CD4-positive, alpha-beta T cell treated with Interleukin-17A for 1 hour (primary cell): ENCODE measurements around the gene NFIB.

Experiments used
- DNase-seq: peaks from one replicate; pipeline ENCODE4 v3.0.0-alpha.2; 2020

NFIB gene

DNA sequence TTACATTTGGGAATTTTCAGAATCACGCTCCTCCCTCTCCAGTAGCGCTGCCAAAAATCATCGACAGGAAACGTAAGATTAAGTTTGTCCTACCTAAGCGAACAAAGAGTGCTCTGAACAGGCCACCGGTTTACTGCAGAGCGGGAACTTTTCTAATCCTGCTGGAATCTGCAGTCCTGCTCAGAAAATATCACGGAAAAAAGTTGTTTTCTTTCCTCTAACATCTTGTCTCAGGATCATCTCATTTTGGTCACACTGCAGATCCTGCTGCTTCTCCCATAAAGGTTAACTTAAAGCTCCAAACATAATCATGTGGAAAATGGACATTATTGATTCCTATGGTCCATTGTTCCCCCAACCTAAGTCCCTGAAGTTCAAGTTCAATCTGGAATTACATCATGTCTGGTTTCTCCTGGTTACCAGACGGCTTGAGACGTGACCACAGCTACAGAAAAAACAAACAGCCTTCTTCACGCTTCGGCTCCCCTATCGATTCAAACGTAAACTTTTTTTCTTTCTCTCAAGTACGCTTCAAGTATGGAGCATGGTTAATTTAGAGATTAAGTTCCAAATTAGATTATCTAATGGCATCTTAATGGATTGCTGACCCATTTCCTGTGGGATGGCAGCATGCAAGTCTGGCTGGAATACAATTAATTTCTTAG, 217.6 kb downstream of the NFIB start:
- no peak for DNase-seq

DNA sequence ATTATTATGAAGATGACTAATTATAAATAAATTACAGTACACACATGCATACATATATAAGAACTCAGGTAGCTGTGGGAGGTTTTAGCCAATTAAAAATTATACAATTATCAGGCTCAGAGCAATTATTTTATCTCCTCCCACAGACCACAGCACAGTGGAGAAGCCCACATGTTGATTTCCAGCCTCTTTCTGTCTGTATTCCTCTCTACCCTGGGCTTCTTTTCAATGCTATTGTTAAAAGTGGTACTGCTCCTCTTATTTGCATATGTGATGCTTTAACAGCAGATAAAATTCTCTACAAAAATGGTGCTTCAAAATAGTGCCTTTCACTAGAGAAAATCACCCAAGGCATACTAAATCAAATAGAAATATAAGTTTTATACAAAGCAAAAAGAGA, 218.7 kb downstream of the NFIB start:
- no peak for DNase-seq

DNA sequence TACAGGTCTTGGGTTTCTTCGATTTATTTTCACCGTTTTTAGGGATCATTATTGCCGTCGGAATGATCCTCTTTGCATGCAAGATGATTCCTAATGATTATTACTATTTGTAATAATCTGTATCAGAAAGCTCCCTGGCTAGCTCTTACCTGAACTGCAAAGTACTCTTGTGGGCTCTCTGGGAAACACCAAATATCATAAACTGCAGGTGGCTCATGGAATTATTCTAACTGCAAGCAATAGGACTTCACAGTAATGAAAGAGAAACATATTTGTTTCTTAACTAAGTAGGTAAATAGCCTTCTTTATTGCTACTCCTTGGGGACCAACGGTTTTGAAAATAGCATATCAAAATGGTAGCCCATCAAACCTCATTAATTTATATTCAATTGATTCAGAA, 219.4 kb downstream of the NFIB start:
- no peak for DNase-seq

DNA sequence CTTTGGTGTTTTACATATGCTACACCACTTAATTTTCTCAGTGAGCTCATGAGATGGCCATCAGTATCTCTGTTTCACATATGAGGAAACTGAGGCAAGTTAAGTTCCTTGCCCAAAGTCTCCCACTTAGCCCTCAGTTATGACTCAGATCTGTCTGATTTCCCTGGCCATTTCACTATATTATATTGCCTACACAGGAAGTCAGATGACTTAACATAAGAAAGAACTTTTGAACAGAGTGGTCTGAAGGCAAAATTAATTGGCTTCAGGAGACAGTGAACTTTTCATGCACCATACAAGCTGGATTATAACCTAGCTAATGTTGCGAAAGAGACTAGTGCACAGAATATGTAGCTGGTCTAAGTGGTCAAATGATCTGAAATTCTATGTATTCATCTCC, 221.6 kb downstream of the NFIB start:
- no peak for DNase-seq

DNA sequence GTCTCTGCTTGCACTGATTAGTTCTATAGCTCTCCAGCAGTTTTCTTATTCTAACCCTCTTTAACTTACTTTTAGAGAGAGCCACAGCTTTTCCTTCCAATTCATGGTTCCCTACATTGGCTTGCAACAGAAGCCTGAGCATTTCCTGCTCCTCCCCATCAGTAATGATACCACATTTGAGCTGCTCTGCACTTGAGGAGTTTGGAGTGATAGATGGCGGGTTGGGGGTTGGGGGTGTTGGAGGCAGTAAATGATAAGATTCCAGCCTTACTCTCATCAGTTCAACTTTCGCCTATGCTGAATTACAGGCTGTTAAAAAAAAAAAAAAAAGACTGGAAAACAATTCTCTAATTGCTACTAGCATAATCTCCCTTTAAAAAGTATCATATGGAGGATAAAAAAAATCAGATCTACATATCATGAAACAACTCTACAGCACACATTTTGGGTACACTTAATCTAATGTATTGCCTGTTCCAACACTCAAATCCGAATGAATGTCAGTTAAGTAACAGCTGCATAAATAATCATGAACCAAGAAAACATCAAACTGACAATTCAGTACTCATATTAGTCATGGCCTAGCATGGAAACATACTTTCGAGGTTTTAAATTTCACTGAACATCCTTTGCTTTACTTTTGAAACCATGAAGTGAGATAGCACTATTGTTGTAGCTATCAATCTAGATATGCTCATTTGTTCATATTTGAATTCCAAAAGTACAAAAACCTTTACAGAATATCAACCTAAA, 224.7 kb downstream of the NFIB start:
- no peak for DNase-seq

DNA sequence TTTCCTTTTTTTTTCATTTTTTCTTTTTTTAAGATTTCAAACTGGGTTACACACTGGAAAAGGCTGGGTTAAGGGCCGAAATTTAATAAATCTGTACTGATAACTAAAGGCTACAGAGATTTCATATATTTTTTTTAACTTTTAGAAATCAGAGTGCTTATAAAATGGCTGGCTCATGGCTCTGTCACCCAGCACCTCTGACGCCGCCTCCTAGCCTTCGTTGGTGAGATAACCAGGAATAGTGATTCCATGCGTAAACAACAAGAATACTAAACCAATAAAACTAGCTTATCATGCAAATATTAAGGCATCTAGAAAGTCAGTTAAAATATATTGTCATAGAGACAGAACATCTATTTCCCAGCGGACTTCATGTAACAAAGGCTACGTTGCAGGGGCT, 226.4 kb downstream of the NFIB start:
- no peak for DNase-seq

DNA sequence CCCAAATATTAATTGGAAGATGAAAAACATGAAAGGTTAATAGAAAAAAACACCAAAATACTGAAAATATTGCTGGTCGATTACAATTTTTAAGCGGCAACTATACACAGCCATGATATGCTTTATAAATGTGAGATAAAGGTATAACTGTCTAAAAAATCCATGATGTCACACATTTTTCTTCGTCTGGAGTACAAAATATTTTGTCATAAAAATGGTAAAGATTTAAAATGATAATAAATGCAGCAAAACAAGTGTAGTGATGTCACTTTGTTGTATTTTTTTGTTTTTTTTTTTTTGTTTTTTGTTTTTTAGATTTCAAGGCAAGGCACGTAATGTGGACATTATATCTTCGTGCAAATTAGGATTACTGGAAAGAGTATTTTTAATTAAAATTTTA, 227.4 kb downstream of the NFIB start:
- DNase-seq, result no peak

DNA sequence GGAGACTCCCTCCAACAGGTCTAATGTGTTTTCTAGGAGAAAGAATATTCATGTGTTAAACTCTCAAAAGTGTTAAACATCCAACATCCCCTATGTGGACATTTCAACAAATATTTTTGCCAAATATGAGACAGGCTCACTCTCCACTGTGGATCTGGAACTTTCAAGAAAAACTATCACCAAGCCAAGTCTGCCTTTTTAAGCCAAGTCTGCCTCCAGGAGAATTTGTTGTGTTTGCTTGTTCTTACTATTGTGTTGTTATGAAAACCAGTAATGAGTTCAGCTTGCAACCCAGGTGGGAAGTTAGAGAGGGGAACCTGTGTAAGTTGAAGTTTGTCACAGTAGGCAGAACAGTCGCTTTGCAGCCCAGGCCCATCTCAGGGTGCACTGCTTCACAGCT, 228.1 kb downstream of the NFIB start:
- no peak for DNase-seq

DNA sequence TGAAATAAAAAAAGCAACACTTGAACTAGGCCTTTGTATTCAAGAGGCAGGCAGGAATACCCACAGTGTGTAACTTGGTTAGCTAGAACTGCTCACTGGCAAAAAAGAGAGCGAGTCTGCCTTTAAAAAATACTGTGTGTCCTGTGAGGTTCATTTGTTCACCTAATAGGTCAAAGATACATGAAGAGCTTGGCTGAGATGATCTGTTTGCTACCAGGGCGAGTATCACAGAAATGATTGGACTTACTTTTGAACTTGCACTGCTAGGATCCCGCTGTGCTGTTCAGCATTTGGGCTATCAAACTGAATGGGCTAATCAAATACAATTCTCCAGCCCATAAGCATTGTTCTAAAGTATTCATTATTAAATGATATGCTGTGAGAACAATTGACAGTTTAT, 229.1 kb downstream of the NFIB start:
- no peak for DNase-seq

DNA sequence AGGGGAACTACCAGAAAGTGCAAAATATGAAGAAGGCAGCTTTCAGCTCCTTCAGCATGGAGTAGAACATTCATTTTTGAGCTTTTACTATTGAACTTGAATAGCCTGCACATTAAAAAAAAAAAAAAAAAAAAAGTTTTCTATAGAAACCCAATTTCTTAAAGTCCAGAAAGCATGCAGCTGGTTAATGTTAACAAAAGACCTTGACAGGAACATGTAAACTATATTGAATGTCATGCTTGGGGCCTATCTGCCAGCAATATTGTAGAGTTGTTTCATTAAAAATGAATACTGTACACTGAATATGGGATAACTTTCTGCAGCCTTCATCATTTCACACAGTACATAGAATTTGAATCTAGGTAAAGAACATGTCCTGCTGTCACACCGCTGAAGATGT, 230.6 kb downstream of the NFIB start:
- no peak for DNase-seq

DNA sequence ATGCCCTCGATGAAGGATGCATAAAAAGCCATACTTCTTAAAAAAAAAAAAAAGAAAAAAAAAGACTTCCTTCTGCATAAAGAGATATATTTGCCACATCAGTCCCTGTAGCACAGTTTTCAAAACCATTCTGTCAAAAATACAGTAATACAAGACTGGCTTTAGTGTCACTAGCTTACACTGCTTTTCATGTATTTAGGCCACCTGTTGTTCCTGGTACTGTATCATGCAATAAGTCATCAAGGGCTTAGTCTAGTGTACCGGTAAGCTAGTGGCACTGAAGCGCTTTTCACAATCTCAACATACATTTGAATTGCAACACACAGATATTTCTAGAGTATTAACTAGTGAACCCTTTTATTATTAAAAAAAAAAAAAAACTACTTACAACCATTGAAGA, 231.2 kb downstream of the NFIB start:
- DNase-seq, result no peak

DNA sequence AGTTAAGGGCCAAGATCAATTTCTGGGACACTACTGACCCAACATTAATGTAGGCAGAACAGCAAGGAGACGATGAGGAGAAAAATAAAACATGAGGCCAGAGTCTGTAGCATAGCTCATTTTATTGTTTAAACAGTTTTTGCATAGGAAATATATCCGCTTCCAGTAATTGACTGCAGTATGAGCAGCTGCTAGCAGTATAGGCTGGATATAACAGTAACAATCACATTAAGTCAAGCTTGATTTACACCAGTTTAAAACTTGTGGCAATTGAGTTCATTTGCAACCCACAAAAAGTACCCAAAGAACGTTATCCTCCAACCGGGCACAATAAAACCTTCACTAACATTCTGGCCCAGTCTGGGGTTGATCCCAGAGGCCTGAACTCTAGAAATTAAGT, 232.2 kb downstream of the NFIB start:
- no peak for DNase-seq

DNA sequence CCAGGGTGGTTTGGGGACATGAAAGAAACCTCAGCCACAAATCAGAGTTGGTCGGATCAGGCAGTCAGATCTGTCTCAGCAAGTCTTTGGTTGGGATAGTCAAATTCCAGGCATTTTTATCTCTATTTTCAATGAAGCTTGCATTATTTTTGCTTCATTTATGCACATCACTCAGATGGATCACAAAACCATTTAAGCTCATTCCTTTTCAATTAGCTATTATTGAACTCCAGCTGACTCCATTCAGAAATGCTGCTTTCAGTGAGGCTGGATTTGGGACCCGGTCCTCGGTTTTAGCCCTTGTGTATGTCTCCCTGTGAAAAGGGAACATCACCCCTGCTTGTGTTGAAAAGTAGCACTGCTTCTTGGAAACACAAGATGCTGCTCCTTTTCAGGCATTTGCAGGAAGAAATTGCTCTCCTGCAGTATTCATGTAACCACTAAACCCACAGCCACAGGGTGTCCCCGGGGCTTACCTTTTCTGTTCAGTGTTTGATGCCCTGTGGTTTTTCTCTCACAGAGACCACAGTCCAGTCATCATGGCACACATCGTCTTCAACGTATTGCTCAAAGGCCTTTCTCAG, 232.9 kb downstream of the NFIB start:
- DNase-seq, result no peak

DNA sequence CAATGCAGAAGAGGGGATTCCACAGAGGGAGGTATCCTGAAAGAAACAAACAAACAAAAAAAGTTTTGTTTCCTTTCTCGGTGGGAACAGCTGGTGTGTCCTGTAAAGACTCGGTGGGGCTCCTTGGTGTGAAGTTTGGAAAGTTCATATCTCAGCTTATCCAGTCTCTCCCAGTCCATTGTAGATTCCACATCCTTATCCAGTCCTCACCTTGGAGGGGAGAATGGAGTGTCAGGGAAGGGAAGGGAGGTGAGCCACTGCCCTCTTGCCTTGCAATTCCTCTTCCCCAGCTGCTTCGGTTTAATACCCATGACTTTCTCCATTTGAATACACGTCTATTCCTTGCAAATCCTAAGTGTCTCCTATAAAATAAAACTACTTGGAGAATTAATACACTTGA, 234.5 kb downstream of the NFIB start:
- DNase-seq, result no peak

DNA sequence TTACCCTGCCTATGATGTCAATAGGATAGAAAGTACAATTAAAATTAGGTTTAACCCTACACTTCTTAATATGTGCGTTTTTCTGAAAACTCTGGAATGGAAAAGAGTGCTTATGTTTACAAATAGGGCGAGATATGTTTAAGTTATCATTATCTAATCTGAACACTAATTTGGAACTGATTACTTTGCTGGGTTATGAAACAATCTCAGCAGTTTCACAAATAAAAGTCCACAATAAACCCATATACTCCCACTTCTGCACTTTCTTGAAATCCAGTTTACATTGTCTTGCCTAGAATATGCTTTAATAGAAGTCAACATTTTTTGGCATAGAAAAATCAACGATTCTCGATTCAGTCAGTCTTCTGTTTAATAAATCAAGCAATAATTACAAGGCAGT, 236.3 kb downstream of the NFIB start:
- no peak for DNase-seq

DNA sequence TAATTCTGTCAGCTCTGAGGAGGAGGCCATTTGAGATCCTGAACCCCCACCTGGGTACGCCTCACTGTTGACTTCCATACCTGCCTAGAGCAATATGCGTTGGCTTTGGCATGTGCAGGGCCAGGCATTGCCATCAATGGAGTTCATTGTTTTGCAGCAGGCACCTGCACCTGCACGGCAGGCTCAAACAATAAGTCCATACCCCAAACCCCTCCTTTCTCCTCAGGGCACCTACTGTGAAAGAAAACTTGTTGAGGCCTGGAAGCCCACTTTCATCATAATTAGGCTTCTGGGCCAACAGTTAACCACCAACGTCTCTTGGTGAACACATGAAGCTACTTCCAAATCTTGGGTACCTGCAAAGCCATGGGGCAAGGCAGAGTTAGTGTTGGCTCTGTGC, 238.7 kb downstream of the NFIB start:
- no peak for DNase-seq

DNA sequence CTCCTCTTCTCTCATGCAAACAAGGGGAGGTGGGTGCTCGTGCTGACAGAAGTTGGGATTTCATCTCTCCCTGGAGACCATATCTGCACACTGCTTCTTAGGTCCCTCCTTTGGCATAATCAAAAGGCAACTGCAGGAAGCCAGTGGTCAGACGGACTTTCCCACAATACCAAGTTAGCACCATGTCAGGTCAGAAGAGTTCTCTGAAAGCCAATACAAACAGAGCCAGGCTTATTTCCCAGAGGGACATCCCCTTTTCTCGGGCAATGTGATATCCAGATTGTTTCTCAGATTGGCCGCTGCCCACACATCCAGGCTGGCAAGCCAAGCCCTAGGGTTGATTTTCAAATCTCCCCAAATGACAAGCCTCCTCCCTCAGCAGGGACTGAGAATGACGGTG, 241.1 kb downstream of the NFIB start:
- DNase-seq, result no peak

DNA sequence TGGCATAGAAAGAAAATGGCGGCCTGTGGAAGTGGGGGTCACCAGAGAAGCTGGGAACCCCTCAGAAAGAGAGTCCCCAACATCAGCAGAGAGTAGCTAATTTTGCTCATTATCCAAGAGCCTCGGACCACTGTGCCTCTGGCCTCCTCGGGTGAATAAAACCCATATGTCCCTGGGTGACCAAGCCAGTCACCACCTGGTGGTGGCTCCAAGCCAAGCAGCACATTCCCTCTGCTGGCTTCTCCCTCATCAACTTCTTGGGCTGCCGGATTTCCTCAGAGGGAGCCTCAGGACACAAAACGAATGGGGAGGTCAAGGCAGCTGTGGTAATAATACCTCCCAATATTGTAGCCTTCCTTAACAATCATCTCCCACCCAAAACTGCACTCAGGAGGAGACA, 242.5 kb downstream of the NFIB start:
- no peak for DNase-seq

DNA sequence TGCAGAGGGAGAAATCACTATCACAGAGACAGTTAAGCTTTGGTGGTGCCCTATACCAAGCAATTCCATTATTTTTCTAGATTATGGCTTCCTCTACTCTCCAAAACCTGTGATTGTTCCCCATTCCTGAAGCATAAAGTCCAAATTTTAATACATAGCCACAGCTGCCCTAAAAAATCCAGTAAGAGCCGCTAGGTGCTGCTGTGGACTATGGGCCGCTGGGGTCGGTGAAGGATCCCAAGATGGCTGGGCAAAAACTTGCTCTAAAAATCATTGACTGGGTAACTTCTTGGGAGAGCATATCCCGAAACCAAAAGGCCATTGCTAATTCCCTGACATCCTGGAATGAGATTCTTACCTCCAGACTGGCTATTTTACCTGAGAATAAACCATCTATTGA, 245.3 kb downstream of the NFIB start:
- no peak for DNase-seq

DNA sequence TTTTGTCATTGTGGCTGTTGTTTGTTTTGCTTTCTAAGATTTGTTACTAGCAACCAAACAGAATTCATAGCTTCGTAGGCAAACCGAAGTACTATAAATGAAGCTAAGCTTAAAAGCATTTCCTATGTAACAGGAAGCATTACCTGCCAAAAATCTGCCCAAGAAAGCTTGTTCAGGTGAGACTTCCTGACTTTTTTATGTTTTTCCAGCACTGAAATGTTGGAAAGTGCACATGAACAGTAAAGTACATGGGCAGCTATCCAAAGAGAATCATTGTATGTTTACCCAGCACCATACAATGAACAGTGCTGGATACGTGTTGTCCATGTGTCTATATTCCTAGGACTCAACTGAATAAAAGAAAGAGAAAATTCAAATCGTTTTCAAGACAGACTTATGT, 247.1 kb downstream of the NFIB start:
- no peak for DNase-seq

DNA sequence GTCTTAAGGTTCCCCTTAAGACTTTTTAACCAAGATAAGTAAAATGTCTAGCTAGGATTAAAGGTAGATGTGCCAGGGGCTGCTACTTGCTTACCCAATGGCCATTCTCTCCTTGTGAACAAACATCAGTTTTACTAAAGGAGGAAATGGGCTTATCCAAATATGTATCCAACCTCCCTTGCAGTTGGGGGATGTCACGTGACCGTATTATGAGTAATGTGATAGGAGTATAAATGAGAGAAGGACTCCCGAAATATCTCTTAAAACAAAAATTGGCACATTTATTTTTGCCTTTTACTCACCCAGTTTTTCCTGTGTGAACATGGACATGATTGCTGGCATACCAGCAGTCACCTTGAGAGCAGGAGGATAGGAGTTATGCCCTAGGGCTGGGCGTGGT, 247.9 kb downstream of the NFIB start:
- DNase-seq, result no peak

DNA sequence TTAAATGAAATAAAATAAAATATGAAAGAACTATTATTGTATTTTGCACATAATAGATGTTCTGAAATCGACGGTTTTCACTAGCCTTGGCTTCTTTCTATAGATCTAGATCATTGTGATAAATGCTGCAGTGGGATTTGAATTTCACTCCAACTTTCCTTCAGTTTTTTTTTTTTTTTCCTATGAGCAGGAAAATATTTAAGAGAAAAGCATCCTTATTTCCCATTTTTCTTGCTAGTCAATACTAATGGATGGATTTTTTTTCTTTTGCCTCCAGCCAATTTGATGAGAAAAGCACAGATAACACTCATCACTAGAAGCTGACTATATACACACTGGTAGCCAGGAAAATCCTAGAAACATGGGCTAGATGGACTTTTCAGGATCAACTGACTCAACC, 249.0 kb downstream of the NFIB start:
- DNase-seq, result no peak

DNA sequence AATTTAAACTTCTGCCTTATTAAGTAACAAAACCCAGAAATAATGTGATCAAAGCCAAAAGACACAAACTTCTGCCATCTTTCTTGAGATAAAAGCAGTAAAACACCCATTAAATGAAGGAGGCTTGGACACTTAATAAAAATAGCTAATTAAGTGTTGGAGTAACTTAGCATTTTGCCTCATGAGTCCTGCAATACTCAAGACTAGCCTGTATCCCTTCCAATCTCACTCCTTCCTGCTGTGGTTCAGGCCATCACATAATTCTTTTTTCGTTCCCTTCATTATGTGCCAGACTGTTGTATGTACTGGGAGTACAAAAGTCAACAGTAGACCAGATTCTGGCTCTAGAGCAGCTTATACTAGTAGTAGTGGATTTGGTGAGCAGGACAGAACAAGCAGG, 250.2 kb downstream of the NFIB start:
- DNase-seq, result no peak

DNA sequence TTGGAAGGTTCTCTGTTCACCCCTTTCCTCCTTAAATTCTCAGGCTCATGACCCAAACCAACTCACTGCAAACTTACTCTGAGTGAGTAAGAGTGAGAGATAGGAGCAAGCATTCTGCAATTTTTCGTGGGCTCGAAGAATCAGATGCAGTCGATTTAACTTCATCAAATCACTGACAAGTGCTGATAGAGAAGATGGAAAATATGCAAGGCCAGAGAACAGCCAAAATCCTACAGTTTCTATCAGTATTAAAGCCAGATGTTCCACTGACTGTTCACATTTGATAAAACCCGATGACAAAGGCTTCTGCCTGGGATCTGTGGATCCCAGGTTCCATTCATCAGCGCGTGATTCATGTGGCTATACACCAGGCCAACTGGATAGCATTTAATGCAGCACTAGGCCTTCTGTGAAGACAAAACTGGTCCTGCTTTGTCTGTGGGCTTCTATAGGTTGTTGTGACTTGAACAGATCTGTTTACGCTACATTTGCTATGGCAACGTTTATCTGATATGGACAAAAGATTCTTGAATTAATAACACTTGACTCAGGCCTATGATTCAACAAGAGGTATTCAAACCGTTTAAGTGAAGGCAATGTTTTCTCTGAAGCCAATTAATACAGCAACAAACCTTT, 251.2 kb downstream of the NFIB start:
- DNase-seq, result no peak
